GM21526 (cell line): ENCODE data around the gene OPRD1.
"Not testable (repeated sequence)": the region's sequence is repeated elsewhere in the genome, so short reads cannot be mapped to it uniquely, and the experiment has no call there.

Experiments
- ATAC-seq: cut with Tn5 transposase; IDR thresholded peaks from one replicate; pipeline ENCODE4 v1.9.1; 2021; ENCODE audit warnings: moderate library complexity; ENCODE audit not compliant: unreplicated experiment, low FRiP score

OPRD1 gene

GRCh38 chr1:28800324-28800723 is 11.6 kb upstream of the OPRD1 start:
- no peak for ATAC-seq

DNA sequence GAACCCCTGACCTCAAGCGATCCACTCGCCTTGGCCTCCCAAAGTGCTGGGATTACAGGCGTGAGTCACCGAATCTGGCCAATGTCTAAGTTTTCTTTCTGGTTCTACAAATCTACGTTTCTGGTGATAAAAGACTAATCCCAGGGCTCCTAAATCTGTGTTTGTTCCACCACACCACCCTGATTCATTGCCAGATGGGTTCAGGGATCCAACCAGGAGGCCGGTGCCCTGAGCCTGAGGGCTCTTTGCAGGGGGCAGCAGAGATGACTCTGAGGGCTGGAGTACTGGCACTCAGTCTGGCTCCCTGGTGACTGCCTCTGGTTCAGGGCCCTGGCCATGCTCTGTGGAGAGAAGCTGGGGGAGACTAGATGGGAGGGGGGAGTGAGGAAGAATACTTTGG is 10.5 kb upstream of the OPRD1 start:
- ATAC-seq, result no peak

DNA sequence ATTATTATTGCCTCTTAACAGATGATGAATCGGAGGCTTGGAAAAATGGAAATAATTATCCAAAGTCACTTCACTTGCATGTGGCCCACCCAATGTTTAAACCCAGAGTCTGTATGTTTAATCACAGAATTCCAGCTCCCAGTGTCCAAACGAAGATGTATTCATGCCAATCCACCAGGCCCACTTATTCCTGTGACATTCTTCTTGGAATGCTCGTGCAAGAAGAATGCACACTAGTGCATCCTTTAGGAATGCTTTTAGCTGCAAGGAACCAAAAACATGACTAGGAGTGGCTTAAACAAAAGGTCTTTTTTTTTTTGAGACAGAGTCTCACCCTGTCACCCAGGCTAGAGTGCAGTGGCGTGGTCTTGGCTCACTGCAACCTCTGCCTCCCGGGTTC is 8.9 kb upstream of the OPRD1 start:
- ATAC-seq, result no peak

DNA sequence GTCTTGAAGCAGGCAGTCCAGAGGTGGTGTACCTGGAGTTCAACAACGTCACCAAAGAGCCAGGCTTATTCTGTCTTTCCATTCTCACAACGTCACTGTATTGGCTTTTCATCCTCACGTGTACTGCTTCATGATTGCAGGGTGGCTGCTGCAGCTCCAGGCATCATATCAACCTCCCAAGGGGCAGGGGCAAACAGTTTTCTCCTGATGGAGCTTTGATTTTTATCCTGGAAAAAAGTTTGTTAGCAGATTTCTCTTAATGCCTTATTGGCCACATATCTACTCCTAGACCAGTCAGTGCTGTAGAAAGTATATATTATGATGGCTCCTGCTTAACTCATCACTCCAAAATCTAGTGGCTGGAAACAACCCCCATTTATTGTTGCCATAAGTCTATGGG is 8.3 kb upstream of the OPRD1 start:
- no peak for ATAC-seq

DNA sequence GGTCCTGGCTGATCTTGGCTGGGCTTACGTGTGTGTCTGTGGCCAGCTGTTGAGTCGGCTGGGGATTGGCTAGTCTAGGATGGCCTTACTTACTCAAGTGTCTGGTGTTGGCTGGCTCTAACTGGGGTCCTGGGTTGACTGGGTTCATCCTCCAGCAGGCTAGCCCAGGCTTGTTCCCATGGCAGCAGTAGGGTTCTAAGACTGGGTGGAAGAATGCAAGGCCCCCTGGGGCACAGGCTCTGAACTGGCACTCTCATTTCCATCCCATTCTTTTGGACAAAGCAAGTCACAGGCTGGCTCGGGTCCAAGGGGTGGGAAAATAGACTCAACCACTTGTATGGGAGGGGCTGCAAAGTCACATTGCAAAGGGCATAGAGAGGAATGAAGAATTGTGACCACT is 7.9 kb upstream of the OPRD1 start:
- no peak for ATAC-seq

DNA sequence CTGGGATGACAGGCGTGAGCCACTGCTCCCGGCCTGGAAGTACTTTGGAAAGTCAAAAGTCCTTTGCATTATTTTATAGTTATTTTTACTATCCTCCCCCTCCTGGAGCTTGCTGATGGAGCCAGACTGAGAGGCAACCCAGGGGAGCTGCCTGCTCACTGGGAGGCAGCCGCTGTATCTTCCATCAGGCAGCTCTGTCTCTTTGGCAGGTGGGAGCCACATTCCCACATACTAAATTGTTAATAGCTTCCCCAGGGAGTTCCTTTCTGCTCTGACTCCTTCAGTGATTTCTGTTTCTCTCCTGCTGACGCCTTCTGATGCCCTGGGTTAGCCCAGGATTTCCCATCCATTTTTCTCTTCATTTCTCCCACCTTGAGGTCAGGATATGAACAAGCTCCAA is 4.9 kb upstream of the OPRD1 start:
- no peak for ATAC-seq

- no peak for ATAC-seq
These were observed 4.0 kb upstream of the OPRD1 start for GRCh38 chr1:28807986-28808385.

GRCh38 chr1:28811369-28811765 is 603 bp upstream of the OPRD1 start:
- ATAC-seq, result no peak

- no peak for ATAC-seq
These were observed 899 bp downstream of the OPRD1 start for GRCh38 chr1:28812669-28813468.

GRCh38 chr1:28813931-28814465 is 2.0 kb downstream of the OPRD1 start:
- no peak for ATAC-seq

DNA sequence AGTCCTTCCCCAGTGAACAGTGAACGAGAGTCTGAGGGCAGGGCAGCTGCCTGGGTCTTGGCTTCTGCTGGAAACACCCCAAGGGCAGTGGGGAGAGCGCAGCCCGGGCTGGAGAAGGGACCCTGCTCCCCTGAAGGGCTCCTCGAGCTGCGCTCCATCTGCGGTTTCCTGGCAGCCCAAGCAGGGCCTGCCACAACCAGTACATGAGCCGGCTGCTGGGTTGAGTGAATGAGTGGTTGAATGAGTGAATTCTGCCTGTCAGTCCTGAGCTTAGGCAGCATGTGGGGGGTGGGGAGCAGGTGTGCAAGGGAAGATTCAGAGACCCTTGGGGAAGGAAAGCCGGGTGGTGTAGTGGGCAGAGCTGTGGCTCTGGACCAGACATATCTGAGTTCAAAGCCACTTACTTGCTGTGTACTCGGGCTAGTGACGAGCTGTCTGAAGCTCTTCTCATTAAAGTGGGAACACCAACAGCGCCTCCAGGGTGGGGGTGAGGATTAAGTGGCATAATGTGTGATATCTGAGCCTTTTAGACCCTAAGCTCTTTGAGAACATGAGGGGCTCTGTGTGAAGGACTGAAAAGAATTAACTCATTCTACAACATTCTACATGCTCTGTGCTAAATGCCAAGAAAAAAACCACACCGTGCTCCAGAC is 3.7 kb downstream of the OPRD1 start:
- no peak for ATAC-seq

DNA sequence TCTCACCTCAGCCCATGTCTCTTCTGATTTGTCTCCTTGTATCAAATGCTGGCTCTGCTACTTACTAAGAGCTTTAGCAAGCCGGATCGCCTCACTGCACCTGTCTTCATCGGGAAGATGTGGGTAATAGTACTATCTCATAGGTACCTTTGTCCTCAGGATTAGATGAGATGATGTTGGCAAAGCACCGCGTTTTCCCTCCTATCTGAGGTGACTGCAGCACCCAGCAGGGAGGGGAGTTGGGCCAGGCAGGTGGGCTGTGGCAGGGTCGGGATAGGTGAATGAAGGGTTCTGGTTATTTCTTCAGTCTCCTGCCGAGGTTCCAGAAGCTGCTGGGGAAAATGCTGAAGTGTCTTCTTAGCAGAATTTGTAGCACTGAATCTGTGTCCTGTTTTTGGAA is 5.2 kb downstream of the OPRD1 start:
- no peak for ATAC-seq

DNA sequence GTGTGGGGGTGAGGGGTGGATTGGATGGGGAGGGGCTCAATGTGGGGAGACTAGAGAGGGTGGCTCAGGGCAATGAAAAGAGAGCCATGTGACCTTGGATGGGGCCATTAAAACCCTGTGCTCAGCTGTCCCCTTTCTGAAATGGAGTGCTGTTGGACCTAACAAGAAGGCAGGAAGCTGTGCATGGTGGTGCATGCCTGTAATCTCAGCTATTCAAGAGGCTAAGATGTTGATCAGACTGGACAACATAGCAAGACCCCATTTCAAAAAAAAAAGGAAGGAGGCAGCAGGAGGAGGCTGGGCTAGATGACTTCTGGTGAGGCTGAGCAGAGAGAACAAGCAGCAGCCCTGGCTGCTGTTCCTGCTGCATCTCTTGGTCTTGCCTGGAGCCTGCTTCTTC is 7.0 kb downstream of the OPRD1 start:
- no peak for ATAC-seq

DNA sequence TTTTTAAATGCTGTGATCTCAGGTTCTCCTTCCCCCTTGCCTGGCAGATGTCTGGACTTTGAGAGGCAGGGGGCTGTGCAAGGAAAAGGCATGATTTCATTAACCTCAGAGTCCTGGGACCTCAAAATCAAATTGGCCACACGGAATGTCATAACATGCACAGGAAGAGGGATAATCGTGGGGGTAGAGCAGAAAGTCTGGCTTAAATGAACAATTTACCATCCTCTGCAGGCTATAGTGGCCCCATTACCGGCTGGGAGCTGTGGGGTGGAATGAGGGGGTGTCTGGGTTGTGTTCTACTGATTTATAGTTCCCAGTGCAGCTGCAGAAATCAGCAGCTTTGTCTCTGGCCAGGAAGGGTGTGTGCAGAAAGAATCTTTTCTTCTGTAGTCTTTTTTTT is 10.8 kb downstream of the OPRD1 start:
- ATAC-seq, result no peak

- not testable (repeated sequence) for ATAC-seq
These were observed 12.1 kb downstream of the OPRD1 start for GRCh38 chr1:28824061-28824460.

GRCh38 chr1:28828227-28828858 is 16.4 kb downstream of the OPRD1 start:
- ATAC-seq, result not testable (repeated sequence)

- no peak for ATAC-seq
These were observed 18.8 kb downstream of the OPRD1 start for GRCh38 chr1:28830814-28831213.

DNA sequence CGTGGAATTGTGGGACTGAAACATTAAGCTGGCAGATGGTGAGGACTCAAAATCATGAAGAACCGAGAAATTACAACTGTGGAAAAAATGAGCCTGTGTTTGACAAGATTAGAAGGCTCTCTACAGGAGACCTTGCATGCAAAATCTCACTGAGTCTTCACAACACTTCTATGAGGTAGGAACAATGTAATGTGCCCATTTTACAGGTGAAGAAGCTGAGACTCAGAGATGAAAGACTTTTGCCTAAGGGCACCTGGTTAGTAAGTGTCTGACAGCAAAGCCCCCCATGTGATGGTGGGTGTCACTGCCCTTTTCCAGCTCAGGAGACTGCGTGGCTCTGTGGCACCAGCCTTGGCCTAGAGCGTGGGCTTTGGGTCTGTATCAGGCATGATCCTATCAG is 21.0 kb downstream of the OPRD1 start:
- ATAC-seq, result no peak

GRCh38 chr1:28833381-28833780 is 21.4 kb downstream of the OPRD1 start:
- ATAC-seq, result no peak

- ATAC-seq, result no peak
These were observed 23.3 kb downstream of the OPRD1 start for GRCh38 chr1:28835237-28835650.

GRCh38 chr1:28836421-28836956 is 24.5 kb downstream of the OPRD1 start:
- ATAC-seq, result no peak
